ENCODE measurements around the gene WDR5. TPM values are rescaled to one million over a fixed set of nuclear protein-coding genes. Genes with fewer than 3 reads are reported as not detected.

The WDR5 gene
- total and polyA plus RNA-seq, 9 of the 15 experiments (the other 6 are each of a cell fraction or from before 2014, with no cell fraction given) = 3.0 to 56.8 (median 38.6) TPM

- FAIRE-seq (peak; percentile 84), ATAC-seq (no peak), DNase-seq (ENCODE audit: extremely low read depth in 1 of 4, low spot score in 3 of 4) (no peak)
- Histone ChIP-seq H3K9ac (ENCODE audit: insufficient read depth in 1 of 2, low read depth in 2 of 2, low read length in 2 of 2) (no peak overlapping the region), H3K27me3 (ENCODE audit: control insufficient read depth in 2 of 2, insufficient read depth in 2 of 2, low read length in 2 of 2) (peaks cover 3 to 31% of the 10 kb centered on the region in 2 experiments; a peak in 4 of 5 replicates), H3K4me1 (replicated peaks in 1 of 2; ENCODE audit: control insufficient read depth in 2 of 2, insufficient read depth in 2 of 2, low read length in 2 of 2) (peaks cover 5 to 39% of the 10 kb centered on the region in 2 experiments; a peak in 3 of 5 replicates), H4K20me1 (replicated peaks; ENCODE audit: control insufficient read depth, insufficient read depth, low read length) (no peaks in the 10 kb centered on the region), H3K9me1 (ENCODE audit: control insufficient read depth, insufficient read depth, low read length) (no peaks in the 10 kb centered on the region), H3K9me3 (replicated peaks; ENCODE audit: control insufficient read depth, insufficient read depth, low read depth, low read length) (no peaks in the 10 kb centered on the region; the same call in 1 of the 2 replicates), H2AFZ (ENCODE audit: low read depth, low read length) (no peak overlapping the region), H3K4me2 (ENCODE audit: insufficient read depth, low read length) (no peak overlapping the region), H3K27ac (ENCODE audit: extremely low read depth, low read depth, low read length) (no peak overlapping the region), H3K36me3 (ENCODE audit: control insufficient read depth, insufficient read depth, low read length) (no peaks in the 10 kb centered on the region), H3K4me3 (no peak overlapping the region), H3K79me2 (ENCODE audit: control insufficient read depth, insufficient read depth, low read length) (no peaks in the 10 kb centered on the region)
- ChIA-PET POLR2A (interaction anchor here (0.7 to 1.0 kb wide), 2 partner anchors 210 to 262 kb away, joined by 3 read pairs; no protein-coding TSS in a partner anchor), CTCF (ENCODE audit: low intra/inter-chr PET ratio) (interaction anchor here (0.5 to 4.6 kb wide), 6 partner anchors 47 to 458 kb away, joined by 3 to 52 read pairs (median 5); no protein-coding TSS in a partner anchor)
- TF ChIP-seq, protein P1, sequence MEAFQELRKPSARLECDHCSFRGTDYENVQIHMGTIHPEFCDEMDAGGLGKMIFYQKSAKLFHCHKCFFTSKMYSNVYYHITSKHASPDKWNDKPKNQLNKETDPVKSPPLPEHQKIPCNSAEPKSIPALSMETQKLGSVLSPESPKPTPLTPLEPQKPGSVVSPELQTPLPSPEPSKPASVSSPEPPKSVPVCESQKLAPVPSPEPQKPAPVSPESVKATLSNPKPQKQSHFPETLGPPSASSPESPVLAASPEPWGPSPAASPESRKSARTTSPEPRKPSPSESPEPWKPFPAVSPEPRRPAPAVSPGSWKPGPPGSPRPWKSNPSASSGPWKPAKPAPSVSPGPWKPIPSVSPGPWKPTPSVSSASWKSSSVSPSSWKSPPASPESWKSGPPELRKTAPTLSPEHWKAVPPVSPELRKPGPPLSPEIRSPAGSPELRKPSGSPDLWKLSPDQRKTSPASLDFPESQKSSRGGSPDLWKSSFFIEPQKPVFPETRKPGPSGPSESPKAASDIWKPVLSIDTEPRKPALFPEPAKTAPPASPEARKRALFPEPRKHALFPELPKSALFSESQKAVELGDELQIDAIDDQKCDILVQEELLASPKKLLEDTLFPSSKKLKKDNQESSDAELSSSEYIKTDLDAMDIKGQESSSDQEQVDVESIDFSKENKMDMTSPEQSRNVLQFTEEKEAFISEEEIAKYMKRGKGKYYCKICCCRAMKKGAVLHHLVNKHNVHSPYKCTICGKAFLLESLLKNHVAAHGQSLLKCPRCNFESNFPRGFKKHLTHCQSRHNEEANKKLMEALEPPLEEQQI (IDR thresholded peaks at IDR 0.05) = no peak
- TF ChIP-seq, protein P2, sequence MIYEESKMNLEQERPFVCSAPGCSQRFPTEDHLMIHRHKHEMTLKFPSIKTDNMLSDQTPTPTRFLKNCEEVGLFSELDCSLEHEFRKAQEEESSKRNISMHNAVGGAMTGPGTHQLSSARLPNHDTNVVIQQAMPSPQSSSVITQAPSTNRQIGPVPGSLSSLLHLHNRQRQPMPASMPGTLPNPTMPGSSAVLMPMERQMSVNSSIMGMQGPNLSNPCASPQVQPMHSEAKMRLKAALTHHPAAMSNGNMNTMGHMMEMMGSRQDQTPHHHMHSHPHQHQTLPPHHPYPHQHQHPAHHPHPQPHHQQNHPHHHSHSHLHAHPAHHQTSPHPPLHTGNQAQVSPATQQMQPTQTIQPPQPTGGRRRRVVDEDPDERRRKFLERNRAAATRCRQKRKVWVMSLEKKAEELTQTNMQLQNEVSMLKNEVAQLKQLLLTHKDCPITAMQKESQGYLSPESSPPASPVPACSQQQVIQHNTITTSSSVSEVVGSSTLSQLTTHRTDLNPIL (CRISPR knock-in tag; IDR thresholded peaks at IDR 0.05) = no peak
- TF ChIP-seq ZNF407 (IDR thresholded peaks at IDR 0.05; ENCODE audit: low read depth) (no peak), ZNF253 (CRISPR knock-in tag; conservative IDR thresholded peaks at IDR 0.05) (no peak)
- intact Hi-C loops (cut with micrococcal nuclease) (loop anchor here (1.0 to 10.0 kb wide), 3 partner anchors 48 to 273 kb away; partner anchors contain the start of gene RXRA), in situ Hi-C loops (cut with MboI) (no loop called here)
- WGBS (ENCODE audit: insufficient coverage, low coverage, missing lambda C conversion rate) = 8% methylated on average over 17 of the region's 17 CpGs
- BruUV-seq (replicated peaks) = no TSS peak
Observed at GRCh38 chr9:134170532-134171315, 34.8 kb downstream of the WDR5 start.

Measured in K562 (cell line).